ENCODE results near the gene RBP5. TPM values are rescaled to one million over a fixed set of nuclear protein-coding genes. Genes with fewer than 3 reads are reported as not detected.

The RBP5 gene
- total RNA-seq, 4 donors from 2014 or later: 0.26 to 2.5 TPM; not detected in 2

GRCh38 chr12:7162691-7163114, 34.0 kb upstream of the RBP5 start:
- no peak overlapping the region for H3K4me3 ChIP-seq (ENCODE audit: low read depth, poor library complexity, severe bottlenecking)
- intact Hi-C loops (cut with DNase I; ENCODE audit: low total_unique reads): no loop called here
- TF ChIP-seq, protein P1, sequence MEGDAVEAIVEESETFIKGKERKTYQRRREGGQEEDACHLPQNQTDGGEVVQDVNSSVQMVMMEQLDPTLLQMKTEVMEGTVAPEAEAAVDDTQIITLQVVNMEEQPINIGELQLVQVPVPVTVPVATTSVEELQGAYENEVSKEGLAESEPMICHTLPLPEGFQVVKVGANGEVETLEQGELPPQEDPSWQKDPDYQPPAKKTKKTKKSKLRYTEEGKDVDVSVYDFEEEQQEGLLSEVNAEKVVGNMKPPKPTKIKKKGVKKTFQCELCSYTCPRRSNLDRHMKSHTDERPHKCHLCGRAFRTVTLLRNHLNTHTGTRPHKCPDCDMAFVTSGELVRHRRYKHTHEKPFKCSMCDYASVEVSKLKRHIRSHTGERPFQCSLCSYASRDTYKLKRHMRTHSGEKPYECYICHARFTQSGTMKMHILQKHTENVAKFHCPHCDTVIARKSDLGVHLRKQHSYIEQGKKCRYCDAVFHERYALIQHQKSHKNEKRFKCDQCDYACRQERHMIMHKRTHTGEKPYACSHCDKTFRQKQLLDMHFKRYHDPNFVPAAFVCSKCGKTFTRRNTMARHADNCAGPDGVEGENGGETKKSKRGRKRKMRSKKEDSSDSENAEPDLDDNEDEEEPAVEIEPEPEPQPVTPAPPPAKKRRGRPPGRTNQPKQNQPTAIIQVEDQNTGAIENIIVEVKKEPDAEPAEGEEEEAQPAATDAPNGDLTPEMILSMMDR (IDR thresholded peaks at IDR 0.05): no peak
- TF ChIP-seq POLR2A (IDR thresholded peaks at IDR 0.05): no peak
- no peak for DNase-seq (ENCODE audit: low spot score in 2 of 2)
- 2 to 4% methylated on average over 19 of the region's 19 CpGs for WGBS, 2 donors

GRCh38 chr12:7161811-7162210, 33.1 kb upstream of the RBP5 start:
- intact Hi-C loops (cut with DNase I; ENCODE audit: low total_unique reads): no loop called here
- 81 to 82% methylated on average over 5 of the region's 5 CpGs for WGBS, 2 donors
- TF ChIP-seq, protein P1 (IDR thresholded peaks at IDR 0.05): no peak
- no peak for TF ChIP-seq POLR2A (IDR thresholded peaks at IDR 0.05)
- DNase-seq (ENCODE audit: low spot score in 2 of 2): no peak
- no peak overlapping the region for H3K4me3 ChIP-seq (ENCODE audit: low read depth, poor library complexity, severe bottlenecking)

DNA sequence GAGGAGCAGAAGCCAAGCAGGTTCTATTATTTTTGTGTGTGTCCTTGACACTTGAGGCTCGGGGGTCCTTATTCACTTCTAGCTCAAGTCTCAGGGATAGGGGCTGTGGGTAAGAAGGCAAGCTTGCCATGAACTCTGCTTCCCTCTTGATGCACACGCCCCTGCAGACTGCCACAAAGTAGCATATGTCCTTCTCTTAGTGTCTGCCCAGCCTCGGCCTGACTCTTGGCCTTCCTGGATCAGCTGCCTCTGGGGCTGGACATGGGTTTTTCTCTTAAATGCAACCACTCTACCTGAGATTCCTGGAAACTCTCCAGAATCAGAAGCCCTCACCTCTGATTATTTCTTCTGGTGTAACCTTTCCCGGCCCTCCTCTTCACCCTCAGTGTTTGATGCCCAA, 32.6 kb upstream of the RBP5 start:
- 88 to 96% methylated on average over 4 of the region's 4 CpGs for WGBS, 2 donors
- TF ChIP-seq POLR2A (IDR thresholded peaks at IDR 0.05): no peak
- TF ChIP-seq, protein P1 (IDR thresholded peaks at IDR 0.05): no peak
- intact Hi-C loops (cut with DNase I; ENCODE audit: low total_unique reads): no loop called here
- no peak overlapping the region for H3K4me3 ChIP-seq (ENCODE audit: low read depth, poor library complexity, severe bottlenecking)
- DNase-seq (ENCODE audit: low spot score in 2 of 2): no peak

DNA sequence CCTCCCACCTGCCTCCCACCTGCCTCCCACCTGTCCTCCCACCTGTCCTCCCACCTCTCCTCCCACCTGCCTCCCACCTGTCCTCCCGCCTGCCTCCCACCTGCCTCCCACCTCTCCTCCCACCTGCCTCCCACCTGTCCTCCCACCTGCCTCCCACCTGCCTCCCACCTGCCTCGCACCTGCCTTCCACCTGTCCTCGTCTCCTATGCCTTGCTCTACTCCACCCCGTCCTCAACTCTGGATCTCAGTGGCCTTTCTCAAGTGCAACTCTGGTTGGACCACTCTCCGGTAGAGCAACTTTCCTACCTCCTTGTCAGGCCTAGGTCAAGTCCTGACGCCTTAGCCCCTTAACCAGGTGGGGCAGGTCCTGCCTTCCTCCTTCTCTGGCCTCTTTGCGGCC, 31.5 kb upstream of the RBP5 start:
- intact Hi-C loops (cut with DNase I; ENCODE audit: low total_unique reads): no loop called here
- WGBS, 2 donors: 76 to 78% methylated on average over 7 of the region's 7 CpGs
- DNase-seq (ENCODE audit: low spot score in 2 of 2): no peak
- TF ChIP-seq, protein P1 (IDR thresholded peaks at IDR 0.05): no peak
- TF ChIP-seq POLR2A (IDR thresholded peaks at IDR 0.05): no peak
- H3K4me3 ChIP-seq (ENCODE audit: low read depth, poor library complexity, severe bottlenecking): no peak overlapping the region

GRCh38 chr12:7158781-7159609, 30.3 kb upstream of the RBP5 start:
- TF ChIP-seq, protein P1 (IDR thresholded peaks at IDR 0.05): no peak
- 60 to 65% methylated on average over 9 of the region's 10 CpGs for WGBS, 2 donors
- DNase-seq (ENCODE audit: low spot score in 2 of 2): no peak
- no peak overlapping the region for H3K4me3 ChIP-seq (ENCODE audit: low read depth, poor library complexity, severe bottlenecking)
- intact Hi-C loops (cut with DNase I; ENCODE audit: low total_unique reads): no loop called here

DNA sequence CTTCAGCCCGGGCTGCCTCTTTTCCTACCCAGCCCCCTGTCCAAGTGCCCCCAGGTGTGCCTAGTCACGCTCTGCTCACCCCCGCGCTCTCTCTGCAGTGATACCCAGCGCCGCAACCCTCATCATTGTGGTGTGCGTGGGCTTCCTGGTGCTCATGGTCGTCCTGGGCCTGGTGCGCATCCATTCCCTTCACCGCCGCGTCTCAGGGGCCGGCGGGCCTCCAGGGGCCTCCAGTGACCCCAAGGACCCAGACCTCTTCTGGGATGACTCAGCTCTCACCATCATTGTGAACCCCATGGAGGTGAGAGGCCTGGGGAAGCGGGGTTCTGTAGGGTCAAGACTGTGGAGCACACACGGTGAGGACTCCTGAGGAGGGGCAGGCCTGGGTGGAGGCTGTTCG, 28.7 kb upstream of the RBP5 start:
- WGBS, 2 donors: 93 to 94% methylated on average over 17 of the region's 17 CpGs
- TF ChIP-seq, protein P1 (IDR thresholded peaks at IDR 0.05): no peak
- TF ChIP-seq POLR2A (IDR thresholded peaks at IDR 0.05): no peak
- DNase-seq (ENCODE audit: low spot score in 2 of 2): no peak
- intact Hi-C loops (cut with DNase I; ENCODE audit: low total_unique reads): no loop called here
- H3K4me3 ChIP-seq (ENCODE audit: low read depth, poor library complexity, severe bottlenecking): no peak overlapping the region

Data from lower leg skin (tissue), 4 donors.